GM19324 (cell line): Measurements from ENCODE around the gene CDC42SE2.
"Not testable (repeated sequence)": the region's sequence is repeated elsewhere in the genome, so short reads cannot be mapped to it uniquely, and the experiment has no call there.

Experiments
- ATAC-seq: cut with Tn5 transposase; IDR thresholded peaks from one replicate; pipeline ENCODE4 v1.9.1; 2021; ENCODE audit warnings: mild to moderate bottlenecking, moderate library complexity; ENCODE audit not compliant: unreplicated experiment, low FRiP score

CDC42SE2 gene

DNA sequence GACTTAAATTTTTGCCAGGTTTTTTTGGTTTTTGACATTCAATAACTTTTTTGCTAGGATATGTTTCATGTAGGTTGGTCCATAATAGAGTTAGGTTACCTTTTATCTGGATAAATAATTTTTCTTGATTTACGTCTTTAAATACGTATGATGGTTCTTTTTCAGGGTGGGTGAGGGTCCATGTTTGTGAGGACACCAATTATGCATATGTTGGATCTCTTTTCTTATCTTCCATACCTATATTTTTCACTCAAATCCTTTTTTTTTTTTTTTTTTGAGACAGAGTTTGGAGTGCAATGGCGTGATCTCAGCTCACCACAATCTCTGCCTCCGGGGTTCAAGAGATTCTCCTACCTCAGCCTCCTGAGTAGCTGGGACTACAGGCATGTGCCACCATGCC, 17.3 kb upstream of the CDC42SE2 start:
- ATAC-seq: no peak

DNA sequence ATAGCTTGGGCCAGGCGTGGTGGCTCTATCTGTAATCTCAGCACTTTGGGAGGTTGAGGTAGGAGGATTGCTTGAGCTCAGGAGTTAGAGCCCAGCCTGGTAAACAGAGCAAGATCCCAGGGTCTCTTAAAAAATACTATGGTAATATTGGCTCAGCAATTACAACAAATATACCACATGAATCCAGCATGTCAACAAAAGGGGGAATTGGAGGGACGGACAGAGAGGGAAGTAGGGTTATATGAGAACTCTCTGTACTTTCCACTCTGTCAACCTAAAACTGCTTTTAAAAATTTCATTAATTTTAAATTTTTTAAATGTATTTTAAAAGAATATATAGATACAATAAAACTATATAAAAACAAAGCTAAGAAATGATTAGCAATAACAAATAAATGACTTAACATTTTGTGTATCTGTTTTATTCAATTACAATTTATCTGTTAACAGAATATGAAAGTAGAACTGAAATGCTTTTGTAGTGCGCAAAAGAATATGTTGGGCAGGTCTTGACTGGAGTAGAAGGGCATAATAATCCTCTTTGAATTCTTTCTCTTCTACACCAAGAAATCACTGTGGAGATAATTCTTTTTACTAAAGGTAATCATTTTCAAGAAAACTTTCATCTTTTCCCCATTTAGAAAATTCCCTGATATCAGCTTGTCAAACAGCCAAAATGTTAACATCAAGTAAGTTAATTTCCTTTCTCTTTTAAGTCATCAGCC, 12.9 kb upstream of the CDC42SE2 start:
- ATAC-seq: no peak

- ATAC-seq: peak; percentile 89
These were observed 11.1 kb upstream of the CDC42SE2 start for GRCh38 chr5:131252824-131253171.

DNA sequence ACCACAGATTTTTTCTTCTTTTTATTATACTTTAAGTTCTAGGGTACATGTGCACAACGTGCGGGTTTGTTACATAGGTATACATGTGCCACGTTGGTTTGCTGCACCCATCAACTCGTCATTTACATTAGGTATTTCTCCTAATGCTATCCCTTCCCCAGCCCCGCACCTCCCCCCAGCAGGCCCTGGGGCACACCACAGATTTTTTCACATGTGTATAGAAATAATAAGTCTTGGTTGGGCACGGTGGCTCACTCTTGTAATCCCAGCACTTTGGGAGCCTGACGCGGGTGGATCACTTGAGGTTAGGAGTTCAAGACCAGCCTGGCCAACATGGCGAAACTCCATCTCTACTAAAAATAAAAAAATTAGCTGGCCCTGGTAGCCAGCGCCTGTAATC, 9.8 kb upstream of the CDC42SE2 start:
- ATAC-seq: not testable (repeated sequence)

GRCh38 chr5:131254741-131255140, 9.1 kb upstream of the CDC42SE2 start:
- no peak for ATAC-seq

DNA sequence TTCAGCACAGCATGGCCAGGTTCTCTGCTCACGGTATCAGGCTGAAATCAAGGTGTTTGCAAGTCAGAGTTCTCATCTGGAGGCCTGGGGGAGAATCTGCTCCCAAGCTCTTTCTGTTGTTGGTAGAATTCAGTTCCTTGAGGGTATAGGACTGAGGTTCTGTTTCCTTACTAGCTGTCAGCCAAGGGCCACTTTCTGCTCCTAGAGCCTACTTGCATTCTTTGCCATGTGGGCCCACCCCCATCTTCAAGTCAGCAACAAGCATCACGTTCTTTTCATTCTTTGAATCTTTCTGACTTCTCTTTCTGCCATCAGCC, 7.4 kb upstream of the CDC42SE2 start:
- ATAC-seq: no peak

DNA sequence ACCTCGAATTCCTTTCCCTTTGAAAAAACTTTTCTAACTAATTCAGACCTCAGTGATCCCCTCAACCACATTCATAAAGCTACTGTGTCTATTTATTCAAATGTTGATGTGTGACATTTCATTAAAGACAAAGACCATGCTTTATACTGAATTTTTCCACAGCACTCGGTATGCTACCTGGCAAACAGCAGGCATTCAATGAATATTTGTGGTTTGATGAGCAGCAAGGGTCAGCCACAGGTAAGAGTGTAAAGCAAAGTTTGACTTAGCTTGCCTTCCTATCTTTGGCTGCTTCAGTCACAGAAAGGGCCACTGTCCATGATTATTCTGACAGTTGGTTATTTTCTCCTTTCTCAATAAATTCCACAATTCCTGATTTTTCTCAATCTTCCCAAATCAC, 5.1 kb upstream of the CDC42SE2 start:
- no peak for ATAC-seq

DNA sequence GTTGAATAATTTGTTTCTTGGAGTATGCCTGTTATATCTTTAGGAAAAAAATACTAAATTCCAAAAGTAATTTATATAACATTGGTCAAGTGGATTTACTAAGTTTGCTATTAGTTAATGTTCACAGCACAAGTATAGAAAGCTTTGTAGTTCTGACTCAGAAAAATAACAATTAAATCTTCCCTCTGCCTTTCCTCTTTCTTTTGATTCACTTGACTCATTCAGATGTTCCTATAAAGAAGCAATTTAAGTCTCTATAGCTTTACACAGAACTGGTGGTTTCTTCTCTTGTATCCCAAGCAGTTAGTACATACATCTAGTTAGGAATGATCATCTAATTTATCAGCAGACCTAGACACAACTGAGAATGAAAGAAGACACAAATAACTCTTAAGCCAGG, 4.5 kb upstream of the CDC42SE2 start:
- ATAC-seq: no peak

GRCh38 chr5:131260895-131261294, 3.0 kb upstream of the CDC42SE2 start:
- ATAC-seq: no peak

DNA sequence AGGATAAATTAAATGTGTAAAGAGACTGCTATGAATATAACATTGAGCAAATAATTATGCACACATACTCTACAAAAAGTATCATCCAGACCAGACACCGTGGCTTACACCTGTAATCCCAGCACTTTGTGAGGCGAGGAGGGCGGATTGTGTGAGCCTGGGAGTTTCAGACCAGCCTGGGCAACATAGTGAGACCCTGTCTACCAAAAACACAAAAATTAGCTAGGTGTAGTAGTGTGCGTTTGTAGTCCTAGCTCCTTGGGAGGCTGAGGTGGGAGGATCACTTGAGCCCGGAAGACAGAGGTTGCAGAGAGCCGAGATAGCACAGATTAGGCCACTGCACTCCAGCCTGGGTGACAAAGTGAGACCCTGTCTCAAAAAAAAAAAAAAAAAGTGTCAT, 2.4 kb upstream of the CDC42SE2 start:
- ATAC-seq: no peak

DNA sequence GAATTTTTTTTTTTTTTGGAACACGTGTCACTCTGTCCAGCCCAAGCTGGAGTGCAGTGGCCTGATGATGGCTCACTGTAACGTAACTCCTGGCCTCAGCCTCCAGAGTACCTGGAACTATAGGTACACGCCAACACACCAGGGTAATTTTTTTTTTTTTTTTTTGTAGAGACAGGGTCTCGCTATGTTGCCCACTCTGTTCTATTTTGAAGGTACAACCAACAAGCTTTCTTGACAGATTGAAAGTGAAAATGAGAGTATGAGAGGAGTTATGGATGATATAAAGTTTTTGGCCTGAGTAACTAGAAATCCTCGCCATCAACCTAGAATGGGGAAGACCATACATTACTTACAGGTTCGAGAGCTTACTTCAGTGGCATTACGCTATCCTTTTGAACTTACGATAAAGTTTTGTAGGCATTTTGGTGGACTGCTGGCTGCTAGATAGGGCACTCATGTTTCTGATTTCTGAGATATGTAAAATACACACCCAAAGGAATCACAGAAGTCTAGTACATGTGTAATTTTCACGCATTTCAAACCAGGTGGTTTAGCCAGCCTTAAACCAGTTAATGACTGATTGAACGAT, 806 bp upstream of the CDC42SE2 start:
- peak; percentile 7 for ATAC-seq

- peak; percentile 9 for ATAC-seq
These were observed 722 bp downstream of the CDC42SE2 start for GRCh38 chr5:131264451-131265099.

- no peak for ATAC-seq
These were observed 1.5 kb downstream of the CDC42SE2 start for GRCh38 chr5:131265311-131265803.

DNA sequence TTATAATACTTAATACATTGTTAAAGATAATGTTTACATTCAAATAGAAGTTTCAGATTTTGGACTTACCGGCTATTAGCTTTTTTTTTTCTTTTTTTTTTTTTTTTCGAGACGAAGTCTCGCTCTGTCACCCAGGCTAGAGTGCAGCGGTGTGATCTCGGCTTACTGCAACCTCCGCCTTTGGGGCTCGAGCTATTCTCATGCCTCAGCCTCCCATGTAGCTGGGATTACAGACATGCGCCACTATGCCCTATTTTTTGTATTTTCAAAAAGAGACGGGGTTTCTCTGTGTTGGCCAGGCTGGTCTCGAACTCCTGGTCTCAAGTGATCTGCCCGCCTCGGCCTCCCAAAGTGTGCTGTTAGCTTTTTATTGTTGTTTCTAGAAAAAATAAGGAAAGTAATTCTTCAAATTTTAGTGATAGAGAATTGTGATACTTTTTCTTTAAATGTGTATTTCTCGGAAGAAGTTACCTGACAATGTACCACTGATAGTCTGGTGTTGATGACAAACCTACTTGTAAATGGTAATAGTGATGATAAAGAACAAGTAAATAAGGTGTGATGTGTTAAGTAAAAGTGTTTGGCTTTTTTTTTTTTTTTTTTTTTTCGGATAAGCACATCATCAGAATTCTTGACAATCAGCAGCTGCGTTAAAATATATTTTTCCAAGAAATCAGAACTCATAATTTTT, 2.7 kb downstream of the CDC42SE2 start:
- no peak for ATAC-seq

DNA sequence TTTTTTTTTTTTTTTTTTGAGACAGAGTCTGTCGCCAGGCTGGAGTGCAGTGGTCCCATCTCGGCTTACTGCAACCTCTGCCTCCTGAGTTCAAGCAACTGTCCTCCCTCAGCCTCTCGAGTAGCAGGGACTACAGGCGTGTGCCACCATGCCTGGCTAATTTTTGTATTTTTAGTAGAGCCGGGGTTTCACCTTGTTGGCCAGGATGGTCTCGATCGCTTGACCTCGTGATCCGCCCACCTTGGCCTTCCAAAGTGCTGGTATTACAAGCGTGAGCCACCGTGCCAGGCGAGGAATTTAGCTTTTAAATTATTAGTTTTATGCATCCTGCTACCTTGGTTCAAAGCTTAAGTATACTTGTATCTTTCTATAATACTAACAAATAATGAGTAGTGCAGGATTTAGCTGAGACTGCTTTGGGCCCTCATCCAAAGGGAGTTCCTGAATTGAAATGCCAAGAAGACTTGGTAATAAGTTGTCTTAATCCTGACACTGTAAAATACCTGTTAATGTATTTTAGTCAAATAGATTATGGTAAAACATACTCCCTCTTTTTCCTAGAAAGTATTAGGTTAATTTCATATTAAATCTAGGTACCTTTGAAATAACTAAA, 5.0 kb downstream of the CDC42SE2 start:
- no peak for ATAC-seq

GRCh38 chr5:131270809-131271208, 7.0 kb downstream of the CDC42SE2 start:
- ATAC-seq: no peak

- ATAC-seq: not testable (repeated sequence)
These were observed 8.0 kb downstream of the CDC42SE2 start for GRCh38 chr5:131271888-131272287.

DNA sequence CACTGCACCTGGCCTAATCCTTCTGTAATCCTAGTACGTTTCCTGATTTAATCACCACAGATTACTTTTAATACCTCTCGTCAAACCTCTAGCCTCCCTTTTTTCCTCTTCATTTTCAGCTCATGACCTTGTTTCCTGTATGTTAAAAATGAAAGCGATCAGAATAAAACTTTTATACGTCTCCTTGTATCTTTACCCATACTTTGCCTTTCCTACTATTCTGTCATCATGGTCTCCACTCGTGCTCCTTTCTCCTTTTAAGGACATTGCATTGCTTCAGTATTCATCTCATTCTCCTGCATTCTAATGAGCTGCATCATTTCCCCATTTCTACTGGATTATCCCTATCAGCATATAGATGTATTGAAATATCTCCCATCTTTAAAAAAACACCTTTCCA, 8.5 kb downstream of the CDC42SE2 start:
- no peak for ATAC-seq

DNA sequence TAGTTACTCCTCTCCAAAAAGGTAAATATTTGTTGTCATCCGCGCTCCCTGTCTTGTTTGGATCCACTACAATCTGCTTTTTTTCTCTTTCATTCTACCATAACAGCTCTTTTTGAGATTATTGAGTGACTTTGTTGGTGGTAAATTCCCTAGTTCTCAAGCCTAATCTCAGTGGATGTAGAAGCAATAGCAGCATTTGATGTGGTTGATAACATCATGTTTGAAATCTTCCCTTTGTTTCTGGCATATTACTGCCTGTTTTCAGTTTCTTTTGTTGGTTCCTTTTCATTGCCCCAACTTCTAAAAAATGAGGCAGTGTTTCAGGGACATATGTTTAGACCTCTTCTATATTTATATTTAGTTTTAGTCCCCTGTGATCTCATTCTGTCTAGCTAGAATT, 8.9 kb downstream of the CDC42SE2 start:
- ATAC-seq: no peak

- peak; percentile 40 for ATAC-seq
These were observed 10.6 kb downstream of the CDC42SE2 start for GRCh38 chr5:131274326-131275063.
